Measurements from ENCODE around the gene NR2F2.
"Not testable (repeated sequence)": the region's sequence is repeated elsewhere in the genome, so short reads cannot be mapped to it uniquely, and the experiment has no call there.

NR2F2 gene

DNA sequence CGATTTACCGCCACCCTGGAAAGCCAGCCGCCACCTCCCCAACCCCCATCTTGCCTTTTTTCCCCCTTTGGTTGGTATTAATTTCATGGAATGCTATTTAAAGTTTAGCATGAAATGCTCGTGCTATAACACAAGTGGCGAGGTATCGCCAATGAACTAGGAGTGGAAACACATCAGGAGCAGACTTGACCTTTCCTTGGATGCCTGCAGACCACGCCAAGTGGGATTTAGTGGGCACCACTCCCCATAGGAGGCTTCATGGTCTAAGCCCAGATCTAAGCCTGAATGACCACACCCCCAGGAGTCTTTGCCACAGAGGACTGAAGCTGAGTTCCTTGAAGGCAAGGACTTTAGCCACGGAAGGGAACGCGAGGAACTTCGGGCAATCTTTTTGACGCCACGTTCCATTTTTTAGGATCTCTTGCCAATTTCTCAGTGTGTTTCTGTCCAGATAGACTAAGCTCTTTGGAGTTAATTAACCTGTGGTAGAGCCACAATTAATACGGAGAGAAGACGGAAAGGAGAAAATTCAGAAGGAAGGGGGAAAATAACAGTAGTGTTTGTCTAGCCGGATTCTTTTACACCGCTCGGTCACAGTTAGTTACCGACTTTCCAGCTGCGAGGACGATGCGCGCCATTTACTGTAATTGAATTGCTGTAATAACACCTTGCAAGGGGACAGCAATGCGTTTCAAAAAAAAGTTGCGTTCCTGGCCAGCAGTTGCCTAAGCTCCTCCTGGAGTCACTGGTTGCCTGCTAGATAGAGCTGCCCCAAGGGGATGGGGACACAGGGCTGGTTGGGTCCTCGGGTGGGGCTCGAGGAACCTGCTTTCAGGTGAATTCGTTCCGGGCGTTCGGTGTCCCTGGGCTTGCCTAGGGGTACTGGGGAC, 37.1 kb downstream of the NR2F2 start:
- DNase-seq (ENCODE audit: low spot score): no peak

DNA sequence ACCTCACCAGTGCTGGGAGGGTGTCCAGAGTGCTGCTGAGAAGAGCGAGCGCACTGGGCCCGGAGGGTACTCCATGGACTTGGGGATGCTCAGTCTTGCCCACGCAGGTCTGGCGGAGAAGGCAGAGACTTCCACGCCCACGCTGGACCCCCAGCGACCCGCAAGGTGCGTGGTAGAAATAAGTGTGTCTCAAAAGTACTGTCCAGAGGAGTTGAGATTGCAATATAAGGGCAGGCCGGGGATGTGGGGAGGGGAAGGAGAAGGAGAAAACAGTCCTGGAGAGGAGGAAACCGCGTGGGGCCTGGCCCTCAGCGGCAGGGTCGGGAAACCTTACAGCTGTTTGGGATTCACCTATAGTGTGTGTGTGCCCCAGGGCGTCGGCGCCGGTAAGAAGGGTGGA, 38.9 kb downstream of the NR2F2 start:
- no peak for DNase-seq (ENCODE audit: low spot score)

DNA sequence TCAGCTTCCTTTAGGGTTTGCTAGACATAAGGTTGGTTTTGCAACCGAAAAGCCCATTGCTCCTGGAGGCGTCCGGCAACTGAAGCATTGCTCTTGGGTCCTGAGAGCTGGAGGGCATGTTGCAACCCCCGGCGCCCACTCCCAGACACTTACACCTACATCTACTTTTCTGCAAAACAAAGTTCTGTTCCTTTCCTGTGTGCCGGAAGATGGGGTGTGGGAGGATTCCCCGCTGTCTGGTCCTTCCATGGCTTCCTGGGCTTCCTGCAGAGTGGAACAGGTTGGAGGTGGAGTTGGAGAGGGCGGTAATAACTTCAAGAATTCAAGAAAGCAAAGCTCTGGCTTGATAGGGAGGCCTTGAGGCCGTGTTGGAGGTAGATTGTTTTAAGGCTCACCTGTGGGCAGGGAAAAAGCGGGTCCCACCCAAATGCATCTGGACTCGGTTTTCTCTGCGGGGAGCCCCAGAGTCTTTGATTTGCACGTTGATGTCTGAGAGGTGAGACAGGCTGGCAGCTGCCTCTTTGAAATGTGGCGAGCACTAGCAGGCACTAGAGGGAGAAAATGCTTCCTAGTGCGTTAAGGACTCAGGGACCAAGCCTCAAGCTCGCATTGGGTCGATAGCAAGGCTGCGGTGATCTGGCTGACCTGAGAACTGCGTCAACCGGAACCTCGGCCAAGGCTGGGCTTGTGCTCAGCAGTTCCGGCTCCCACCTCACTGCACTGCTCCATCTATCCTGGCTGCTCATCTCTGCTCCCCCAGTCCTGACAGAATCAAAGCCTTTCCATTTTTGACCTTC, 39.5 kb downstream of the NR2F2 start:
- DNase-seq (ENCODE audit: low spot score): no peak

DNA sequence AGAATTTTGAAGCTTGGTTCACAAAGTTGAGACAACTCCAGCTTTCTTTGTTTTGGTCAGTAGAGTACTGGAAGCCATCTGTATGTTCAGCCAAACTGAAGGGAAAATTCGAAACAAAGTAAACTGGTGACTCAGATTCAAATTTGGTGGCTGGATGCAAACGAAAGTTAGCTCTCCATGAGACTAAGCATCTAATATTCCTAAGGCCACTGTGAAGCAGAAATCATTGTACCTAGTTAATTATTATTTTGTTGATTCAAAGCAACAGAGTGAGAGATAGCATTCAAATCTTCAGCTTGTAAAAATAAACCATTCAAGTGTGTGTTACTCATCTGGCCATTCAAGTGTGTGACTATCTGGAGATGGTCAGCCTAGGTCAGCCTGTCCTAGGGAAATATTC, 42.1 kb downstream of the NR2F2 start:
- DNase-seq (ENCODE audit: low spot score): no peak

DNA sequence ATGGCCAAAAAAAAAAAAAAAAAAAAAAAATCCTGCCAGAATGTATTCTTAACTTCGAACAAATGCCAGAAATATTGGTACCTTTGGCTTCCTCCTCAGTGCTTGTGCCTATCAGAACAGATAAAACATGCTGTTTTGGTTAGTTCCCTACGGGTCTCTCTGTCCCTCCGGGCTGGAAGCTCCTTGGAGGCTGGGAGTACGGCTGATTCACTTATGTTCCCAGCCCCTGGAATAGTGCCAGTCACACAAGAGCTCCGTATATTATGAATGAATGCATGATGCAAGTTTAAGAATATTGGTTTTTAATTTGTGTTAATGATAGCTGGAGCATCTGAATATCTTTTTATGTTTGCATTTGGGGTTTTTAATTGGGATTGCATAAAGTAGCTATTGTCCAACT, 44.0 kb downstream of the NR2F2 start:
- no peak for DNase-seq (ENCODE audit: low spot score)

DNA sequence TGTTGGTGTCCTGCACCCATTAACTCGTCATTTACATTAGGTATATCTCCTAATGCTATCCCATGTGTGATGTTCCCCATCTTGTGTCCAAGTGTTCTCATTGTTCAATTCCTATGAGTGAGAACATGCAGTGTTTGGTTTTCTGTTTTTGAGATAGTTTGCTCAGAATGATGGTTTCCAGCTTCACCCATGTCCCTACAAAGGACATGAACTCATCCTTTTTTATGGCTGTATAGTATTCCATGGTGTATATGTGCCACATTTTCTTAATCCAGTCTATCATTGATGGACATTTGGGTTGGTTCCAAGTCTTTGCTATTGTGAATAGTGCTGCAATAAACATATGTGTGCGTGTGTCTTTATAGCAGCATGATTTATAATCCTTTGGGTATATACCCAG, 49.1 kb downstream of the NR2F2 start:
- DNase-seq (ENCODE audit: low spot score): not testable (repeated sequence)

DNA sequence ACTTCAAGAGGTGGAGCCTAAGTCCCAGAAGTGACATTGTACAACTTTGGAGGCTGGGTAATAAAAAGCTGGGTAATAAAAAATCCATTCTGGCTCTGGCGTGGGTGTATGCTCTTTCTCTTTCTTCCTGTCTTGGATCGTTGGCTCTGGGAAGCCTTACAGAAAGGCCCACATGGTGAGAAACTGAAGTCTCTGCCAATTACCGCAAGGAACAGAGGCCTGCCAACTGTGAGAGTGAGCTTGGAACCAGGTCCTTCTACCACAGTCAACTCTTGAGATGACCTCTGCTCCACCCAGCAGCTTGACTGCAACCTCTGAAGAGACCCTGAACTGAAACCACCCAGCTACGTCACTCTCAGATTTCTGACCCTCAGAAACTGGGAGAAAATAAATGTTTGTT, 51.0 kb downstream of the NR2F2 start:
- DNase-seq (ENCODE audit: low spot score): no peak

DNA sequence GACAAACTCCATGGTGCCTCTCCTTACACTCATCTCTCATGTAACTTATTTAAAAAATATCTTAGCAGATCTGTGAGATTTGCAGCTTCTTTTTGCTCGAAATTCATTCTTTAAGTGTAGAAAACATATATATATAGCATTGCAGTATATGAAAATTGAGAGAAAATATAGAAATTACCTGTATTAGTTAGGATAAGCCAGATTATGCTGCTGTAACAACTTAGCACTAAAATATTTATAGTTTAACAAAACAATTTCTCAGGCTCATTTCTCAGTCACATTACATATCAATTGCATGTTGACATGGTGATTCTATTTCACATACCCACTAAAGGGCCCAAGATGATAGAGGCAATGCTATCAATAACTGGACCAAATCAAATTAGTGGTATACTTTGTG, 54.7 kb downstream of the NR2F2 start:
- DNase-seq (ENCODE audit: low spot score): no peak

DNA sequence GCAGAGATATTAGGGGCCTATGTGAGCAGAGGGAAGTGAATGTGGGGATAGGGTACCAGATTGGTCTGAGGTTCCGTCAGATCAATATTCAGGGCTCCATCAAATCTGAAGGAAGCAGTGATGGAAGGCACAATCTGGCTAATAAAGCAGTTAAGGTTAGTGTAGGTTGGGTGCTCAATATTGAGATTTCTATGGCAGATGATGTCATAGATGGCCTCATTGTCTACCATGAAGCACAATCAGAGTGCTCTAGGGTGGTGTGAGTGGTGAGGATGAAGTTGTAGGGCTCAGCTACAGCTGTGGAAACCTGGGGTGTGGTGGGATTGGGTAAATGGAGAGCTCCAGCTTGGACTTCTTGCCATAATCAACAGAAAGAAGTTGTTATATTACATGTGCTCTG, 58.2 kb downstream of the NR2F2 start:
- no peak for DNase-seq (ENCODE audit: low spot score)

Data from COLO829 (cell line).